NCI-H2171 treated with DMSO at 0.1 percent for 48 hours (cell line): ENCODE results near the gene MTCL1.

ENCODE experiments used
- DNase-seq: peaks from one replicate; lab custom pipeline; 2025; lab: John Stamatoyannopoulos, UW

MTCL1 gene

DNA sequence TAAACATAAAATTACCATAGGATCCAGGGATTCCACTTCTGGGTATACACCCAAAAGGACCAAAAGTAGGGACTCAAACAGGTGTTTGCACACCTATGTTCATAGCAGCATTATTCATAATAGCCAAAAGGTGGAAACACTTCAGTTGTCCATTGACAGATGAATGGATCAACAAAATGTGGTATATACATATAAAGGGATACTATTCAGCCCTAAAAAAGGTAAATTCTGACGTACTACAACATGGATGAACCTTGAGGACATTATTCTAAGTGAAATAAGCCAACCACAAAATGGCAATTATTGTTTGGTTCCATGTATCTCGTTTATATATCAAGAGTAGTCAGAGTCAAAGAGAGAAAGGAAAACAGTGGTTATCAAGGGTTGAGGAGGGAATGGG, 128.1 kb downstream of the MTCL1 start:
- no peak for DNase-seq

- peak; percentile 16 for DNase-seq
Observed at GRCh38 chr18:8834881-8835280, 129.5 kb downstream of the MTCL1 start.

- DNase-seq = no peak
Observed at GRCh38 chr18:8835521-8835953, 130.2 kb downstream of the MTCL1 start.

DNA sequence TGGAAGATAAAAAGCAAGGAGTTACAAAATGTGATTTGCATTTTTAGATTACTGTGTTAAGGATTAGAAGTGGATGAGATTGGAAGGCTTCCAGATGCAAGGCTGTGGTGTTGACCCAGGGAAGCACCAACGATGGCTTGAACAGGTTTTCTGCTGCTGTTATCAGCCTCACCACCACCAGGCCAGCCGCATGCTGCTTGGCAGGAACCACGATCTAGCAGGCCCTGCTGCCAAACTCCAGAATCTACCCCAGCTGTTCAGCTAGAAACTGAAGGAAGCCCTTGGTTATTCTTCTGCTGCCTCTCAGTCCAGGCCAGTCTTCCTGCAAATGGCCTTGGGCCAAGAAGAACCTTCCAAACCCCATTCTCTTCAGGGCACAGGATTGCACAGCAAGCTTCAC, 133.9 kb downstream of the MTCL1 start:
- peak; percentile 12 for DNase-seq

DNA sequence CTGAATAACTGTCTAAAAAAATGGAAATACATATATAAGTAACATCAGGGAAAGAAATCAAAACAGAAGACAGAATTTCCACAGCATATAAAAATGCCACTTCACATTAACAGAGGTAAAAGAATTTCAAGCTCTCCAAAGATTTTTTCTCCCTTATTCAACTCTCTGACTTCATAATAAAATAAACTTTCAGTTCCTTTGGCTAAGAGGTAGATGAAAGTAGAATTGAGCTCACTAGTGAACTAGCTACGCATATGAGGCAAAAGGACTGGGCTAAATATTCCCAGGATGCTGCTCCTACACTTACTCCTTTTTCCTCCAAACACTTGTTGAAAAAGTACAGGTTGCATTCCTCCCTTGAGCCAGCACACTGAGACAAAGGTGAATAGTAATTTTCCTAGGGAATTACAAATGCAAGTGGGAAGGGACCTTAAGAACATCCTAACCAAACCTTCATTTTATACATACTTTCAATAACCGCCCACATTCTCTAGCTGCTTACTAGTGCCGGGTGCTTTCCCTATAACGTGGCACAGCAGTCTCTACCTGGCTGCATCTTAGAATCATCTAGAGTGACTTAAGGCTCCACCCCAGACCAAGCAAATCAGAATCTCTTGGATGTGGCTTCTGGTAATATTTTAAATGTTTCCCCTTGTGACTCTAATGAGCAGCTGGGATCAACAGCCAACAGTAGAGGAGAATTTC, 136.6 kb downstream of the MTCL1 start:
- DNase-seq = no peak

GRCh38 chr18:8842506-8842905, 137.2 kb downstream of the MTCL1 start:
- DNase-seq = no peak

DNA sequence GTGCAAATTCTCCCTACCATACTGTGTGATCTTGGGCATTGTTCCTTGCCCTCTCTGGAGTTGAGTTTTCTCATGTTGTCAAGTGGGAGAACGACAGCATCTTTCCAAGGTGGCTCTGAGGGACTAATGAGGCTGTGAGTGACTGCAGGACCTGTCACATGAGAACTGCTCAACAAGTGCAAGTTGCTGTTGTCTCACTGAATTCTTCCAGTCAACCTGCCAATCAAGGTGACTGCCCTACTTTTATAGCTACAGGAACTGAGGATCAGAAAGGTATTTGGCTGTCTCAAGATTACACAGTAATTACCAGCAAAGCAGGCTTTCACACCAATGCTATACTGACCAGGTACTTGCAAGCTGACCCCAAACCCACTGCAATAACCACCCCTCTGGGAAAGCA, 137.6 kb downstream of the MTCL1 start:
- DNase-seq = no peak

DNA sequence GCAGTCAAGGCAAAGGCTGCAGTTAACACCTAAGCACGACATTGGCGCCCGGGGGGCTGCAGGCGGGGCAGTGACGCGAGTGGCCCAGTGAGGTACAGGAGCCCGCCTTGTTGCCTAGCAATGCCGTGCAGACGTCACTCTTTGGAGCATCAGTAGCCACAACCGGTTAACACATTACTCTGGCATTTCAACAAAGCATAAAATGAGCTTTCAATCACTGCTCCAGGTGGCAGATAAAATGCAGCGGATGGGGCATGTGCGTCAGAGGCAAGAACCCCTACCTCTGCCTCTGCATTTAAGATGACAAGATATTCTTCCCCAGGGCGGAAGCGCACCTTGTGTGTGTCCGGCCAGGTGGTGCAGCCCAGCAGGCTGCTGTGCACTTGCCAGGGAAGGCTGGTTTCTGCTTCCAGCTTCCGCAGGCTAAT, 139.4 kb downstream of the MTCL1 start:
- peak; percentile 70 for DNase-seq

GRCh38 chr18:8845506-8845905, 140.2 kb downstream of the MTCL1 start:
- peak; percentile 20 for DNase-seq

DNA sequence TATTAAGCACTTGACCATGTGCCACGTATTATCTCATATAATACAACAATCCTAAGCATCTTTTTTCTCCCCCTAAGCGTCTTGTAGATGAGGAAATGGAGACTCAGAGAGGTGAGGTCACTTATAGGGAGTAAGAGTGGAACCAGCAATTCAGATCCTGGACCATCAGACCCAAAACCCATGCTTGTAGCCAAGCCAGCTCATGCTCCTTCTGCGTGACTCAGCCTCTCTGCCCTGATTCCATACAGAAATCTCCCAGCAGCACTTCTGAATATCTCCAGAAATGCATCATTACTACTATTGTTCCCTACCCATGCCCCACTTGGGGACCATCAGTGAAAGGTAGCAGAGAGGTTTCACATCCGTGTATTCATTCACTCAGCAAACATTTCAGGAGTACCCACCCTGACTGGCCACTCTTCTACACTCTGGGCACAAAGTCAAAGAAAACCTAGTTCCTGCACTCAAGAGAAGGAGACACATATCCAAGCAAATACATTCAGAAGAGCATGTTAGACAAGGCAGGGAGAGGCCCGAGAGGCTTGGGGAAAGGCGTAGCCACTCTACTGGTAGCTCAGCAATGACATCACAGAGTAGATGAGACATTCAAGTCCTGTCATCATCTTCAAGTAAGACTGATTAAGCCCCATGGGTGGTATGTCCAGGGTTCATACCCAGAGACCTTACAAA, 141.9 kb downstream of the MTCL1 start:
- DNase-seq = no peak

DNA sequence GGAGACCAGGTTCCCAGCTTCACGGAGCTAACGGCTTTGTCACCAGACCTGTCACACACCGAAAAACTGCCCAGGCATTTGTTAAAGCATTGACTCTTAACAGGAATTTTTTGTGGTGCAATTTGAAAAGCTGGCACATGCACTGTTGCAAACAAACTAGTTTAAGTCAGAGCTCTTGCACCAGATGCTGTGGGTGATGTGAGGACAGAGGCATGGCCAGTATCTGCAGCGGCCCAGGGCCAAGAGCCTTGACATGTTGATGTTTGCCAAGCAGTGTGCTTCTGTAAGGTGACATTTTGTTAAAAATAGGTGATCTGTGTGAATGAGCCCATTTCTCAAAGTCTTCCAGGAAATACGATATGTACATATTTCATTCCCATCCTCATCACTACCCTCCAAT, 142.5 kb downstream of the MTCL1 start:
- DNase-seq = no peak

- DNase-seq = no peak
Observed at GRCh38 chr18:8848541-8848940, 143.2 kb downstream of the MTCL1 start.

- no peak for DNase-seq
Observed at GRCh38 chr18:8849696-8850095, 144.3 kb downstream of the MTCL1 start.

GRCh38 chr18:8851659-8852058, 146.3 kb downstream of the MTCL1 start:
- no peak for DNase-seq

DNA sequence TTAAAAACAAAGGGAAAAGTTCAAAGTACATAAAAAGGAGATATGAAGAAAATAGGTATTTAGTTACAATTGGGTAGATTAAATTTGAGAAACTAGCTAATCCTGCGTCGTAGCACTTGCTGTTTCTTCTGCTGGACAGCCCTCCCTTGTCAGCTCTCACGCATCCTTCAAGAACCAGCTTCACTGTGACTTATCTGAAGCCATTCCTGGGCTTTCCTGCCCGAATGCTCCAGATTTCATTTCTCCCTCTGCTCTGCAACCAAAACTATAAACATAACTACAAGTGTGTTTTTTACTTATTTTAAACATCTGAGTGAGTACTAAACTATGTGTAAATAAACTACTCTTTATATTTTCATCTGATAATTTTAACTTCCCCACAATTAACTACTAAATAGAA, 149.2 kb downstream of the MTCL1 start:
- no peak for DNase-seq

DNA sequence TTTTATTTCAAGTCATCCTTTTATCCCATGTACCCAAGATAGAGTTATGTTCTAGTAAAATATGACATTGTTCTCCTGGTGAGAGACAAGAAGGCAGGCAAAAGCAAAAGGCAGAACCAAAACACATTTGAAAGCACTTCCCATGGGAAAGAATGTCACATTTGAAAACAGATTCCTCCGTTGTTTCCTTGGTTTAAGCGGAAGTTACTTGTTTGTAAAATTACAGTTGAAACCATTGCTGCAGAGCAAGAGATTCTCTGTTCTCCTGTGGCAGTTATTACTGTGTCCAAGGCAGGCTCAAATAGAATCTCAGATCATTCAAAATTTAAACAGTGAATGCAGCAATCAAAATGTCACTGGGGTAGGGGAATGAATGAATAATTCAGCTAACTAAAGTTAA, 149.6 kb downstream of the MTCL1 start:
- no peak for DNase-seq

DNA sequence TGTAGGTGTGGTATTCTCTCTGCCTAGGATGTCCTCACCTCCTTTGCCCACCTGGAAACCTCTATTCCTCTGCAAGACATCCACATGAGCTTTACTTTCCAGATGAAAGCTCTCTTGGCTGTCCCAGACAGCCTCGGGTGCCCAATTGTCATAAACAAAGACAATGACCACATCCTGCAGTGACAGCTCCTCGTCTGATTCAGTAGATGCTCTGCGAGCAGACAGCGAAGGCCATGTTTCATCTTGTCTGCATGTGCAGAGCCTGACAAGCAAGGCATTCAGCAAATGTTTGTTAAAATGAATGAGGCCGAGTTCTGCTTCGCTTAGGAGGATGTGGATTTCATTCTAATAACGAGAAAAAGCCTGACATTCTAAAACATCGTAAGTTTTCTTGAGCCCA, 150.9 kb downstream of the MTCL1 start:
- no peak for DNase-seq

DNA sequence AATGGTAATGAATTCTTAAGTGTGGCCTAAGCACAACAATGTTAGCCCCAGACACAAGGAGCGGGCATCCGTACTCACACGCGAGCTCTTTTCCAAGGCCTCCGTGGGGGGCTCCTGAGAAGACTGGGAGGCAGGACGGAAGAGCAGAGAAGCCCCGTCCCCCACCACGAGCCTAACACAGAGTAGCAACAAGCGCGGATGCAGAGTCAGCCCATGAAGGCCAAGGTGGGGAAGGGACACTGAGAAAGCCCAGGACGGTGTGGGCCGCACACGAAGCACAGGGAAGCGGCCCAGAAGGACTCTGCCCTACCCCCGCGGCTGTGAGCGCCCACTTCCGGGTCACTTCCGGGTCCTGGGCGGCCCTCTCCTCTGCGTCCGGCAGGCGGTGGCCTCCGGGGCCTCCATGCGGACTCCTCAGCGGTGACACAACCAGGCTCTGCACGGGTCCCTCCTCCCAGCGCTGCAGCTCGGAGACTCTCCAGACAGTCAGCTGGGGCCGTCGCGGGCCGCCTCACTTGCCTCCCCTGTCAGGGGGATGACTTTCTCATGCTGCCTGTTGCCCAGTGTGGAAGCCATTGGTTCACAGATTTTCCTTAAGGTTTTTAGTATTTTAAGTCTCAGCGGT, 151.5 kb downstream of the MTCL1 start:
- DNase-seq = no peak

GRCh38 chr18:8857806-8858205, 152.4 kb downstream of the MTCL1 start:
- DNase-seq = no peak

DNA sequence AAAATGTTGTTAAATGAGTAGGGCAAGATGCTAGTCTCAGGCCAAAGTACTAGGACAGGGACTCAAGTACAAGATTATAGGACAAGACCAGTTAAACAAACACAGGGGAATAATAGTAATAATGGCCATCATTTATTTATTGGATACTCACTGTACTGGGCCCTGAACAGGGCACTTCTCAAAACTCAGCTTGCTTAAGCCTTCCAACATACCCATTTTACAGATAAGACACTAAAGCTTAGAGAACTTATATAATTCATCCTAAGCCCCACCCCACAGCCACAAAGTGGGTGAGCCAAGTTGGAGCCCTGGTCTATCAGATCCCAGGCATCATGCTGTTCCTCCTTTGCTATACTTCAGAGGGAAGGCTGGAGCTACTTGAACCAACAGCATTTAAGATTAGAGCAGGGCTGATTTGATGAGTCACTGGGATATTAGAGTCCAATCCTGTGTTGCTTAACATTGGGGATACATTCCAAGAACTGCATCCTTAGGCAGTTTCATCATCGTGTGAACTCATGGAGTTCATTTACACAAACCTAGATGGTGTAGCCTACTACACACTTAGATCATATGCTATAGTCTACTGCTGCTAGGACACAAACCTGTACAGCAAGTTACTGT, 153.6 kb downstream of the MTCL1 start:
- DNase-seq = no peak

- DNase-seq = no peak
Observed at GRCh38 chr18:8860845-8861642, 155.7 kb downstream of the MTCL1 start.

GRCh38 chr18:8863427-8863826, 158.1 kb downstream of the MTCL1 start:
- DNase-seq = no peak
